ENCODE measurements around the gene ZFP36L2.

Gene ZFP36L2

DNA sequence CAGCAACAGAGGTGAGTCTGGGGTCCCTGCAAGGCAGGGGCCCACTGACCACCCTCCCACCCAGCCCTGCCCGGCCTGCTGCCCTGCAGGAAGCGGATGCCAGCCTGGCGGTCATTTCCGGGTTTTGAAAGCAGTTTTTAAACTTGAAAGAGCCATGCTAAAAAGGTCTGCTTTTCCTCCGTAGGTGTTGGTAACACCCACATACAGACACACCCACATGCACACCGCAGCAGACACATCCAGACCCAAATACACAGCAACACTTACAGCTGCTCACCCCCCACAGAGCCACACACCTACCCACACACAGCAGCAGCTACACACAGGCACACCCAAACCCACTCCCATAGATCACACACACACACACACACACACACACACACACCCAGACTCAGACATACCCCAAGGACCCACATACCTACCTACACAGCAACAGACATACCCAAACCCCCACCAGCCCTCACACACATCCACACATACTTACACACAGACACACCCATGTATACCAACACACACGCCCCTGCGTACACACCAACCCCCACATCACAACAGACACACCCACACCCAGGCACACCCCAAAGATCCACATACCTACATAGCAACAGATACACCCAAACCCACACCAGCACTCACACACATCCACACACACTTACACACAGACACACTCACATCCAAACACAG, 7.6 kb downstream of the ZFP36L2 start (continued):
- no peak for TF ChIP-seq YY1 (tag by site-specific recombination; IDR thresholded peaks at IDR 0.05)
- TF ChIP-seq, protein P1, sequence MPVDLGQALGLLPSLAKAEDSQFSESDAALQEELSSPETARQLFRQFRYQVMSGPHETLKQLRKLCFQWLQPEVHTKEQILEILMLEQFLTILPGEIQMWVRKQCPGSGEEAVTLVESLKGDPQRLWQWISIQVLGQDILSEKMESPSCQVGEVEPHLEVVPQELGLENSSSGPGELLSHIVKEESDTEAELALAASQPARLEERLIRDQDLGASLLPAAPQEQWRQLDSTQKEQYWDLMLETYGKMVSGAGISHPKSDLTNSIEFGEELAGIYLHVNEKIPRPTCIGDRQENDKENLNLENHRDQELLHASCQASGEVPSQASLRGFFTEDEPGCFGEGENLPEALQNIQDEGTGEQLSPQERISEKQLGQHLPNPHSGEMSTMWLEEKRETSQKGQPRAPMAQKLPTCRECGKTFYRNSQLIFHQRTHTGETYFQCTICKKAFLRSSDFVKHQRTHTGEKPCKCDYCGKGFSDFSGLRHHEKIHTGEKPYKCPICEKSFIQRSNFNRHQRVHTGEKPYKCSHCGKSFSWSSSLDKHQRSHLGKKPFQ (tag by site-specific recombination; IDR thresholded peaks at IDR 0.05) = peak; percentile 77
- TF ChIP-seq ZNF16 (tag by site-specific recombination; IDR thresholded peaks at IDR 0.05; ENCODE audit: low read depth) = no peak; the same call in 1 of the 2 replicates
- TF ChIP-seq ZNF658 (tag by site-specific recombination; IDR thresholded peaks at IDR 0.05) = no peak
- no peak for TF ChIP-seq ZBTB21 (tag by site-specific recombination; IDR thresholded peaks at IDR 0.05)
- TF ChIP-seq ZFP3 (tag by site-specific recombination; IDR thresholded peaks at IDR 0.05; ENCODE audit: low read depth) = no peak
- TF ChIP-seq, protein P2, sequence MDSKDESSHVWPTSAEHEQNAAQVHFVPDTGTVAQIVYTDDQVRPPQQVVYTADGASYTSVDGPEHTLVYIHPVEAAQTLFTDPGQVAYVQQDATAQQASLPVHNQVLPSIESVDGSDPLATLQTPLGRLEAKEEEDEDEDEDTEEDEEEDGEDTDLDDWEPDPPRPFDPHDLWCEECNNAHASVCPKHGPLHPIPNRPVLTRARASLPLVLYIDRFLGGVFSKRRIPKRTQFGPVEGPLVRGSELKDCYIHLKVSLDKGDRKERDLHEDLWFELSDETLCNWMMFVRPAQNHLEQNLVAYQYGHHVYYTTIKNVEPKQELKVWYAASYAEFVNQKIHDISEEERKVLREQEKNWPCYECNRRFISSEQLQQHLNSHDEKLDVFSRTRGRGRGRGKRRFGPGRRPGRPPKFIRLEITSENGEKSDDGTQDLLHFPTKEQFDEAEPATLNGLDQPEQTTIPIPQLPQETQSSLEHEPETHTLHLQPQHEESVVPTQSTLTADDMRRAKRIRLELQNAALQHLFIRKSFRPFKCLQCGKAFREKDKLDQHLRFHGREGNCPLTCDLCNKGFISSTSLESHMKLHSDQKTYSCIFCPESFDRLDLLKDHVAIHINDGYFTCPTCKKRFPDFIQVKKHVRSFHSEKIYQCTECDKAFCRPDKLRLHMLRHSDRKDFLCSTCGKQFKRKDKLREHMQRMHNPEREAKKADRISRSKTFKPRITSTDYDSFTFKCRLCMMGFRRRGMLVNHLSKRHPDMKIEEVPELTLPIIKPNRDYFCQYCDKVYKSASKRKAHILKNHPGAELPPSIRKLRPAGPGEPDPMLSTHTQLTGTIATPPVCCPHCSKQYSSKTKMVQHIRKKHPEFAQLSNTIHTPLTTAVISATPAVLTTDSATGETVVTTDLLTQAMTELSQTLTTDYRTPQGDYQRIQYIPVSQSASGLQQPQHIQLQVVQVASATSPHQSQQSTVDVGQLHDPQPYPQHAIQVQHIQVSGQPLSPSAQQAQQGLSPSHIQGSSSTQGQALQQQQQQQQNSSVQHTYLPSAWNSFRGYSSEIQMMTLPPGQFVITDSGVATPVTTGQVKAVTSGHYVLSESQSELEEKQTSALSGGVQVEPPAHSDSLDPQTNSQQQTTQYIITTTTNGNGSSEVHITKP (tag by site-specific recombination; IDR thresholded peaks at IDR 0.05) = peak; percentile 36
- TF ChIP-seq, protein P3, sequence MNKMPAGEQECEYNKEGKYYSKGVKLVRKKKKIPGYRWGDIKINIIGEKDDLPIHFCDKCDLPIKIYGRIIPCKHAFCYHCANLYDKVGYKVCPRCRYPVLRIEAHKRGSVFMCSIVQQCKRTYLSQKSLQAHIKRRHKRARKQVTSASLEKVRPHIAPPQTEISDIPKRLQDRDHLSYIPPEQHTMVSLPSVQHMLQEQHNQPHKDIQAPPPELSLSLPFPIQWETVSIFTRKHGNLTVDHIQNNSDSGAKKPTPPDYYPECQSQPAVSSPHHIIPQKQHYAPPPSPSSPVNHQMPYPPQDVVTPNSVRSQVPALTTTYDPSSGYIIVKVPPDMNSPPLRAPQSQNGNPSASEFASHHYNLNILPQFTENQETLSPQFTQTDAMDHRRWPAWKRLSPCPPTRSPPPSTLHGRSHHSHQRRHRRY (tag by site-specific recombination; IDR thresholded peaks at IDR 0.05) = 0 out of 2 replicates have a peak, but pooled peaks have one; percentile 12
- no peak for TF ChIP-seq PRDM1 (tag by site-specific recombination; IDR thresholded peaks at IDR 0.05)
- TF ChIP-seq ZNF571 (tag by site-specific recombination; IDR thresholded peaks at IDR 0.05) = no peak
- no peak for TF ChIP-seq ZNF112 (tag by site-specific recombination; IDR thresholded peaks at IDR 0.05)
- no peak; the same call in 1 of the 2 replicates for TF ChIP-seq INSM2 (tag by site-specific recombination; IDR thresholded peaks at IDR 0.05)
- TF ChIP-seq ZFP41 (tag by site-specific recombination; IDR thresholded peaks at IDR 0.05; ENCODE audit: borderline replicate concordance) = no peak
- TF ChIP-seq SCRT1 (tag by site-specific recombination; IDR thresholded peaks at IDR 0.05; ENCODE audit: borderline replicate concordance) = peak; percentile 55; the same call in 1 of the 2 replicates
- TF ChIP-seq RBAK (tag by site-specific recombination; IDR thresholded peaks at IDR 0.05) = no peak
- TF ChIP-seq ZIC2 (tag by site-specific recombination; IDR thresholded peaks at IDR 0.05) = no peak
- no peak for TF ChIP-seq ZNF621 (tag by site-specific recombination; IDR thresholded peaks at IDR 0.05)
- TF ChIP-seq ZNF121 (tag by site-specific recombination; IDR thresholded peaks at IDR 0.05) = no peak
- TF ChIP-seq ZBTB48 (tag by site-specific recombination; IDR thresholded peaks at IDR 0.05) = no peak; the same call in 1 of the 2 replicates
- TF ChIP-seq, protein P4, sequence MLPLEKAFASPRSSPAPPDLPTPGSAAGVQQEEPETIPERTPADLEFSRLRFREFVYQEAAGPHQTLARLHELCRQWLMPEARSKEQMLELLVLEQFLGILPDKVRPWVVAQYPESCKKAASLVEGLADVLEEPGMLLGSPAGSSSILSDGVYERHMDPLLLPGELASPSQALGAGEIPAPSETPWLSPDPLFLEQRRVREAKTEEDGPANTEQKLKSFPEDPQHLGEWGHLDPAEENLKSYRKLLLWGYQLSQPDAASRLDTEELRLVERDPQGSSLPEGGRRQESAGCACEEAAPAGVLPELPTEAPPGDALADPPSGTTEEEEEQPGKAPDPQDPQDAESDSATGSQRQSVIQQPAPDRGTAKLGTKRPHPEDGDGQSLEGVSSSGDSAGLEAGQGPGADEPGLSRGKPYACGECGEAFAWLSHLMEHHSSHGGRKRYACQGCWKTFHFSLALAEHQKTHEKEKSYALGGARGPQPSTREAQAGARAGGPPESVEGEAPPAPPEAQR (tag by site-specific recombination; IDR thresholded peaks at IDR 0.05) = no peak
- TF ChIP-seq ZNF776 (tag by site-specific recombination; IDR thresholded peaks at IDR 0.05; ENCODE audit: borderline replicate concordance) = no peak
- TF ChIP-seq ZNF555 (tag by site-specific recombination; conservative IDR thresholded peaks at IDR 0.05) = no peak
- peak; percentile 63 for TF ChIP-seq ZNF600 (tag by site-specific recombination; IDR thresholded peaks at IDR 0.05)
- TF ChIP-seq ZNF518A (tag by site-specific recombination; conservative IDR thresholded peaks at IDR 0.05; ENCODE audit: low read depth) = no peak
- 0 out of 2 replicates have a peak, but pooled peaks have one; percentile 5 for TF ChIP-seq ZNF473 (tag by site-specific recombination; IDR thresholded peaks at IDR 0.05)
- TF ChIP-seq ZNF223 (tag by site-specific recombination; IDR thresholded peaks at IDR 0.05) = no peak
